ENCODE measurements around the gene DPP7.

DNA sequence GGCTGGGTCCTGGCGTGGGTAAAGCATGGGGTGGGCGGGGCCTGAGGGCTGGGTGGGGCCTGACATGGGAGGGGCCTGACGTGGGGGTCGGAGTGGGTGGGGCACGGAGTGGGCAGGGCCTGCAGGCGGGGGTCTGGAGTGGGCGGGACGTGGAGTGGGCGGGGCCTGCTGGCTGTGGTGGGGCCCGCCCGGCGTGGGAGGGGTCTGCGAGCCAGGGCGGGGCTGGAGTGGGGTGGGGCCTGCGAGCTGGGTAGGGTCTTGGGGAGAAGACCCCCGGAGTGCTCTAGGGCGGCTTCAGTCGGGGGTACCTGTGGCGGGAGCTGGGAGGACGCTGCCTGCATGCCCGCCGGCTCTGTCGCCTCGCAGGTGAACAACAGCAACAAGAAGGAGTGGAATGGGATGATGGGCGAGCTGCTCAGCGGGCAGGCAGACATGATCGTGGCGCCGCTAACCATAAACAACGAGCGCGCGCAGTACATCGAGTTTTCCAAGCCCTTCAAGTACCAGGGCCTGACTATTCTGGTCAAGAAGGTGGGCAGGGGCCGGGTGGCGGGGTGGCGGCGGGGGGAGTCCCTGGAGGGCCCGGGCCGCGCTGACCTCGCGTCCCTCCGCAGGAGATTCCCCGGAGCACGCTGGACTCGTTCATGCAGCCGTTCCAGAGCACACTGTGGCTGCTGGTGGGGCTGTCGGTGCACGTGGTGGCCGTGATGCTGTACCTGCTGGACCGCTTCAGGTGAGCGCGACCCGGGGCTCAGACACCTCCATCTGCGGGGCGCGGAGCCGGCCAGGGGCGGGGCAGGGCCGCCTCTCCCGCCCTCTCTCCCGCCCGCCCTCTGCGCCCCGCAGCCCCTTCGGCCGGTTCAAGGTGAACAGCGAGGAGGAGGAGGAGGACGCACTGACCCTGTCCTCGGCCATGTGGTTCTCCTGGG is 47.3 kb upstream of the DPP7 start:
- TF ChIP-seq, protein P1, sequence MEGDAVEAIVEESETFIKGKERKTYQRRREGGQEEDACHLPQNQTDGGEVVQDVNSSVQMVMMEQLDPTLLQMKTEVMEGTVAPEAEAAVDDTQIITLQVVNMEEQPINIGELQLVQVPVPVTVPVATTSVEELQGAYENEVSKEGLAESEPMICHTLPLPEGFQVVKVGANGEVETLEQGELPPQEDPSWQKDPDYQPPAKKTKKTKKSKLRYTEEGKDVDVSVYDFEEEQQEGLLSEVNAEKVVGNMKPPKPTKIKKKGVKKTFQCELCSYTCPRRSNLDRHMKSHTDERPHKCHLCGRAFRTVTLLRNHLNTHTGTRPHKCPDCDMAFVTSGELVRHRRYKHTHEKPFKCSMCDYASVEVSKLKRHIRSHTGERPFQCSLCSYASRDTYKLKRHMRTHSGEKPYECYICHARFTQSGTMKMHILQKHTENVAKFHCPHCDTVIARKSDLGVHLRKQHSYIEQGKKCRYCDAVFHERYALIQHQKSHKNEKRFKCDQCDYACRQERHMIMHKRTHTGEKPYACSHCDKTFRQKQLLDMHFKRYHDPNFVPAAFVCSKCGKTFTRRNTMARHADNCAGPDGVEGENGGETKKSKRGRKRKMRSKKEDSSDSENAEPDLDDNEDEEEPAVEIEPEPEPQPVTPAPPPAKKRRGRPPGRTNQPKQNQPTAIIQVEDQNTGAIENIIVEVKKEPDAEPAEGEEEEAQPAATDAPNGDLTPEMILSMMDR (IDR thresholded peaks at IDR 0.05 in 2 of 3, conservative IDR thresholded peaks at IDR 0.05 in 1 of 3; ENCODE audit: control insufficient read depth in 2 of 3, extremely low read depth in 1 of 3, insufficient read depth in 1 of 3, low read depth in 3 of 3, low read length in 3 of 3) = no peak
- TF ChIP-seq CBFB (IDR thresholded peaks at IDR 0.05; ENCODE audit: low read depth) = no peak
- no peak for TF ChIP-seq POLR2A (IDR thresholded peaks at IDR 0.05; ENCODE audit: low read depth, low read length)
- TF ChIP-seq, protein P2, sequence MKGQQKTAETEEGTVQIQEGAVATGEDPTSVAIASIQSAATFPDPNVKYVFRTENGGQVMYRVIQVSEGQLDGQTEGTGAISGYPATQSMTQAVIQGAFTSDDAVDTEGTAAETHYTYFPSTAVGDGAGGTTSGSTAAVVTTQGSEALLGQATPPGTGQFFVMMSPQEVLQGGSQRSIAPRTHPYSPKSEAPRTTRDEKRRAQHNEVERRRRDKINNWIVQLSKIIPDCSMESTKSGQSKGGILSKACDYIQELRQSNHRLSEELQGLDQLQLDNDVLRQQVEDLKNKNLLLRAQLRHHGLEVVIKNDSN (IDR thresholded peaks at IDR 0.05; ENCODE audit: borderline replicate concordance, extremely low read length, insufficient read depth, low read depth, low read length) = no peak
- no peak for TF ChIP-seq TAF1 (IDR thresholded peaks at IDR 0.05; ENCODE audit: borderline replicate concordance, low read depth, low read length)
- TF ChIP-seq GABPA (IDR thresholded peaks at IDR 0.05; ENCODE audit: low read depth) = no peak
- no peak for TF ChIP-seq RFX5 (IDR thresholded peaks at IDR 0.05; ENCODE audit: low read depth, low read length)
- TF ChIP-seq EZH2 (IDR thresholded peaks at IDR 0.05; ENCODE audit: borderline replicate concordance, control insufficient read depth, low read depth, low read length) = no peak
- TF ChIP-seq LARP7 (IDR thresholded peaks at IDR 0.05) = no peak
